Heart left ventricle (tissue), 16 donors: Measurements from ENCODE around the gene DIP2B. TPM values are rescaled to one million over a fixed set of nuclear protein-coding genes. Genes with fewer than 3 reads are reported as not detected.

Experiments
- ATAC-seq, 4 donors: fragments of 200-7000 bp; cut with Tn5 transposase; one replicate each; pipeline ENCODE4 v1.9.1; 2020 to 2022; ENCODE audit warnings: moderate library complexity in 4 of 4, mild to moderate bottlenecking in 3 of 4, moderate number of reproducible peaks in 1 of 4
- DNase-seq, 5 donors: peaks; one replicate each; pipeline ENCODE4 v3.0.0-alpha.2; 2020
- H3K27ac ChIP-seq, 12 donors: fragments of 200-600 bp; sonication (generic) in 4 of 12; one replicate each; pipeline versions ENCODE4 v1.5.0 to v1.8.0; 2016 to 2022; ENCODE audit warnings: mild to moderate bottlenecking in 2 of 12
- H3K27me3 ChIP-seq, 9 donors: fragments of 200-600 bp; sonication (generic) in 2 of 9; one replicate each; pipeline versions ENCODE4 v1.5.1 to v1.8.0; 2016 to 2022; ENCODE audit warnings: mild to moderate bottlenecking in 3 of 9
- H3K36me3 ChIP-seq, 9 donors: fragments of 200-600 bp; sonication (generic) in 2 of 9; one replicate each; pipeline versions ENCODE4 v1.5.0 to v1.8.0; 2018 to 2022; ENCODE audit warnings: mild to moderate bottlenecking in 2 of 9
- H3K4me1 ChIP-seq, 12 donors: fragments of 200-600 bp; sonication (generic) in 4 of 12; one replicate each; pipeline versions ENCODE4 v1.5.0 to v1.8.0; 2016 to 2022; ENCODE audit warnings: mild to moderate bottlenecking in 3 of 12
- H3K4me3 ChIP-seq, 12 donors: fragments of 200-600 bp; sonication (generic) in 4 of 12; one replicate each; pipeline versions ENCODE4 v1.5.0 to v1.8.0; 2017 to 2022; ENCODE audit warnings: mild to moderate bottlenecking in 9 of 12, moderate library complexity in 4 of 12
- H3K9me3 ChIP-seq, 12 donors: fragments of 200-600 bp; sonication (generic) in 4 of 12; one replicate each; pipeline versions ENCODE4 v1.5.0 to v1.8.0; 2016 to 2022; ENCODE audit warnings: mild to moderate bottlenecking in 1 of 12
- CTCF ChIP-seq, 12 donors: fragments of 200-600 bp; sonication (generic) in 4 of 12; IDR thresholded peaks; one replicate each; pipeline versions ENCODE4 v1.5.0 to v1.8.0; 2018 to 2022; ENCODE audit warnings: antibody characterized with exemption in 12 of 12, mild to moderate bottlenecking in 5 of 12
- POLR2A ChIP-seq, 2 donors: fragments of 450-650 bp; IDR thresholded peaks; one replicate each; pipeline ENCODE4 v1.6.1; 2017; ENCODE audit warnings: antibody characterized with exemption in 2 of 2, mild to moderate bottlenecking in 2 of 2, moderate library complexity in 2 of 2
- WGBS, 4 donors: extraction: QIAGEN DNeasy Blood & Tissue Kit in 2 of 4; methylation state at CpG; one replicate each; pipeline versions ENCODE4 v1.1.5 to v1.1.7; 2013 to 2018; 5-methylcytosine and 5-hydroxymethylcytosine counted together
- intact Hi-C, 10 donors: fragments of 100-400 bp; cut with DNase I; formaldehyde crosslinking; loops; one replicate each; pipeline versions ENCODE4 v1.11.1 to v1.14.2; 2022
- polyA plus RNA-seq, 2 donors: library from polyadenylated mRNA; stranded (reverse); fragments of 200-250 nt; gene quantifications; one replicate each; pipeline ENCODE4 v1.2.3, GENCODE V29; 2013
- total RNA-seq, 9 donors: library from RNA; depleted of rRNA in 2 of 9; stranded (reverse); fragments of >200 nt in 2 of 9; fragmentation: NEBNext Ultra II Directional in 3 of 9; extraction: Animal tissue kit (Norgen Biotek cat#: 25700) in 3 of 9; gene quantifications; one replicate each; pipeline versions ENCODE4 v1.1.0 to v1.2.4, GENCODE V29; 2016 to 2023
- donor health status: ischemic (EF 13 %, LVEDD 7.1; RV severe dilation, severe dysfunction).
- donor health status: healthy with polysubstance abuse.
- donor health status: DM: no; HTN: yes; CAD: no.
- donor health status: DM: no; HTN: no; CAD: no.
- donor health status: ischemic (EF 25% LVEDD 6.9; RV normal size, moderate dysfunction).
- donor health status: ischemic (EF 25% LVEDD 5.7; RV mildly dilated, moderate dysfunction).
- donor health status: healthy.
- donor health status: DM: yes; HTN: yes; CAD: no.
- donor health status: ischemic (EF 35%, LVEDD 5.7; RV mildly dilated, moderate dysfunction).
- donor health status: nonischemic (EF 11% LVEDD 7.7; RV severe dilation, severe dysfunction).
- donor health status: DM: yes; HTN: yes; CAD: no.
- donor health status: PGD.
- donor health status: ischemic (EF 29% LVEDD 5.4; RV normal size, mild dysfunction).
- donor health status: nonischemic (EF 23%, LVEDD 6.1; RV moderate dilation, normal function).

The DIP2B gene
- total and polyA plus RNA-seq, 11 donors, result 3.4 to 25.0 (median 16.7) TPM

GRCh38 chr12:50620109-50620977 is 115.6 kb downstream of the DIP2B start:
- Histone ChIP-seq H3K4me3 (no peak overlapping the region), H3K27ac (peak overlapping the region in 2 of 12 donors; percentile 23 to 24), H3K4me1 (peaks cover 0 to 71% (median 43%) of the 10 kb centered on the region in 12 donors), H3K9me3 (no peaks in the 10 kb centered on the region), H3K36me3 (no peaks in the 10 kb centered on the region), H3K27me3 (no peaks in the 10 kb centered on the region)
- TF ChIP-seq POLR2A (IDR thresholded peaks at IDR 0.05) (no peak), CTCF (IDR thresholded peaks at IDR 0.05) (no peak)
- DNase-seq (peak in 1 of 5 donors; percentile 44), ATAC-seq (peak; percentile 43 to 88 (median 72))
- intact Hi-C loops, result loop anchor here in 2 of 10 donors (5.0 to 10.0 kb wide), 2 partner anchors 46 to 113 kb away; no protein-coding TSS in a partner anchor
- 76 to 79% (median 76%) methylated on average over 9 of the region's 9 CpGs for WGBS, 4 donors

- Histone ChIP-seq H3K27me3 (no peaks in the 10 kb centered on the region), H3K4me3 (no peak overlapping the region), H3K27ac (no peak overlapping the region), H3K36me3 (peaks cover 0 to 1% (median 0%) of the 10 kb centered on the region in 9 donors), H3K4me1 (peaks cover 0 to 74% (median 41%) of the 10 kb centered on the region in 12 donors), H3K9me3 (no peaks in the 10 kb centered on the region)
- DNase-seq (no peak), ATAC-seq (no peak)
- intact Hi-C loops, result loop anchor here in 2 of 10 donors (5.0 to 10.0 kb wide), 2 partner anchors 46 to 114 kb away; no protein-coding TSS in a partner anchor
- WGBS, 4 donors, result 71 to 84% (median 83%) methylated on average over 1 of the region's 1 CpG
- no peak for TF ChIP-seq POLR2A (IDR thresholded peaks at IDR 0.05)
- no peak for TF ChIP-seq CTCF (IDR thresholded peaks at IDR 0.05)
Measured at GRCh38 chr12:50620978-50621360, 116.2 kb downstream of the DIP2B start.

GRCh38 chr12:50621399-50622300 is 116.9 kb downstream of the DIP2B start:
- Histone ChIP-seq H3K4me1 (peaks cover 0 to 72% (median 40%) of the 10 kb centered on the region in 12 donors), H3K9me3 (no peaks in the 10 kb centered on the region), H3K36me3 (peaks cover 0 to 8% (median 0%) of the 10 kb centered on the region in 9 donors), H3K4me3 (no peak overlapping the region), H3K27me3 (no peaks in the 10 kb centered on the region), H3K27ac (peak overlapping the region in 1 of 12 donors; percentile 6)
- DNase-seq (no peak), ATAC-seq (peak in 3 of 4 donors; percentile 33 to 38 (median 34))
- no peak for TF ChIP-seq CTCF (IDR thresholded peaks at IDR 0.05)
- TF ChIP-seq POLR2A (IDR thresholded peaks at IDR 0.05), result no peak
- intact Hi-C loops, result loop anchor here in 2 of 10 donors (5.0 to 10.0 kb wide), 2 partner anchors 47 to 114 kb away; no protein-coding TSS in a partner anchor
- WGBS, 4 donors, result 49 to 53% (median 50%) methylated on average over 8 of the region's 8 CpGs
